H1 (cell line): ENCODE results near the gene SIGLEC7. TPM values are rescaled to one million over a fixed set of nuclear protein-coding genes. Genes with fewer than 3 reads are reported as not detected.

Experiments used
- CTCF ChIA-PET: fragments of 300-600 bp; sonication (Branson Sonifier 250); formaldehyde crosslinking; loops from one replicate; lab custom pipeline; 2021; ENCODE audit not compliant: partially characterized antibody; lab: Charles Lee
- POLR2A ChIA-PET: fragments of 300-600 bp; sonication (Branson Sonifier 250); formaldehyde crosslinking; loops from one replicate; lab custom pipeline; 2021; ENCODE audit warnings: inconsistent platforms; ENCODE audit not compliant: partially characterized antibody; lab: Charles Lee
- DNase-seq, 2 experiments: peaks; one replicate each; pipeline versions ENCODE4 v3.0.0 to v3.0.0-alpha.2; 2010 to 2022; ENCODE audit warnings: low spot score in 2 of 2, low read depth in 1 of 2, mixed read lengths in 1 of 2
- FAIRE-seq: peaks from 2 replicates; lab custom pipeline; 2011; peaks lifted over from hg19 to GRCh38; lab: Jason Lieb, UNC
- H2AFZ ChIP-seq: 2 replicates; pipeline ENCODE4 v1.8.1; 2012; ENCODE audit warnings: low read length, inconsistent platforms
- H2AK5ac ChIP-seq: 2 replicates; pipeline ENCODE4 v1.6.1; 2013; ENCODE audit warnings: low read depth, low read length
- H2BK120ac ChIP-seq: replicated peaks from 2 replicates; pipeline ENCODE3; 2013; ENCODE audit warnings: low read depth, low read length, inconsistent platforms
- H2BK12ac ChIP-seq: 2 replicates; pipeline ENCODE4 v1.6.1; 2013; ENCODE audit warnings: low read depth, low read length
- H2BK15ac ChIP-seq: 2 replicates; pipeline ENCODE4 v1.6.1; 2013; ENCODE audit warnings: low read length
- H2BK20ac ChIP-seq: 2 replicates; pipeline ENCODE4 v1.6.1; 2013; ENCODE audit warnings: low read length
- H2BK5ac ChIP-seq: 2 replicates; pipeline ENCODE4 v1.6.1; 2013; ENCODE audit warnings: low read depth, low read length
- H3K14ac ChIP-seq: 2 replicates; pipeline ENCODE4 v1.6.1; 2013; ENCODE audit warnings: inconsistent platforms; ENCODE audit not compliant: insufficient read length
- H3K18ac ChIP-seq: 2 replicates; pipeline ENCODE4 v1.6.1; 2013; ENCODE audit warnings: low read length; ENCODE audit errors: extremely low read depth
- H3K23ac ChIP-seq: 2 replicates; pipeline ENCODE4 v1.6.1; 2013; ENCODE audit warnings: inconsistent platforms; ENCODE audit not compliant: insufficient read length
- H3K23me2 ChIP-seq: 2 replicates; pipeline ENCODE4 v1.6.1; 2013; ENCODE audit warnings: low read depth, low read length
- H3K27ac ChIP-seq: 2 replicates; pipeline ENCODE4 v1.6.1; 2011; ENCODE audit warnings: low read depth, low read length, inconsistent platforms
- H3K27me3 ChIP-seq, 4 experiments: replicated peaks in 1 of 4; 1 replicate in 1 of 4; 2 replicates in 3 of 4; pipeline versions ENCODE4 v1.6.1 to v1.8.1; 2011 to 2013; ENCODE audit warnings: low read length in 3 of 4, mild to moderate bottlenecking in 3 of 4, inconsistent platforms in 2 of 4, mixed read lengths in 2 of 4, moderate library complexity in 1 of 4; ENCODE audit not compliant: control insufficient read depth in 3 of 4, insufficient read depth in 3 of 4; ENCODE audit errors: extremely low read depth in 1 of 4
- H3K36me3 ChIP-seq, 4 experiments: 2 replicates each; pipeline versions ENCODE4 v1.6.1 to v1.8.1; 2011 to 2013; ENCODE audit warnings: mild to moderate bottlenecking in 4 of 4, low read length in 3 of 4, moderate library complexity in 2 of 4, control low read depth in 1 of 4, inconsistent platforms in 1 of 4; ENCODE audit not compliant: insufficient read depth in 4 of 4, control insufficient read depth in 2 of 4
- H3K4ac ChIP-seq: replicated peaks from 2 replicates; pipeline ENCODE3; 2013; ENCODE audit warnings: low read length, low read depth, mixed read lengths, inconsistent platforms; ENCODE audit not compliant: insufficient read length
- H3K4me1 ChIP-seq, 4 experiments: replicated peaks in 1 of 4; 1 replicate in 1 of 4; 2 replicates in 3 of 4; pipeline versions ENCODE4 v1.6.1 to v1.8.1; 2011 to 2013; ENCODE audit warnings: low read length in 3 of 4, inconsistent platforms in 2 of 4, mixed read lengths in 1 of 4; ENCODE audit not compliant: insufficient read depth in 4 of 4, control insufficient read depth in 3 of 4
- H3K4me2 ChIP-seq, 2 experiments: 2 replicates each; pipeline versions ENCODE4 v1.6.1 to v1.8.1; 2011 to 2013; ENCODE audit warnings: low read depth in 2 of 2, low read length in 2 of 2, control low read depth in 1 of 2, inconsistent platforms in 1 of 2, mild to moderate bottlenecking in 1 of 2; ENCODE audit not compliant: insufficient read depth in 1 of 2
- H3K4me3 ChIP-seq, 4 experiments: fragments of 200-600, 300-600 bp in 1 of 4; sonication (generic), shearing (Covaris generic), sonication (Bioruptor Twin) in 1 of 4; 2 replicates each; pipeline versions ENCODE4 v1.5.1 to v1.8.1; 2011 to 2016; ENCODE audit warnings: low read length in 4 of 4, low read depth in 3 of 4, control low read depth in 2 of 4, inconsistent platforms in 2 of 4, mild to moderate bottlenecking in 2 of 4, mixed read lengths in 1 of 4, moderate library complexity in 1 of 4; ENCODE audit not compliant: insufficient read depth in 2 of 4; ENCODE audit errors: extremely low read depth in 1 of 4
- H3K56ac ChIP-seq: replicated peaks from 2 replicates; pipeline ENCODE3; 2013; ENCODE audit warnings: low read depth, mild to moderate bottlenecking, mixed read lengths, low read length, inconsistent platforms; ENCODE audit not compliant: insufficient read length
- H3K79me1 ChIP-seq: 2 replicates; pipeline ENCODE4 v1.6.1; 2013; ENCODE audit warnings: low read depth, low read length, control low read depth
- H3K79me2 ChIP-seq, 2 experiments: 2 replicates each; pipeline versions ENCODE4 v1.6.1 to v1.8.1; 2012 to 2013; ENCODE audit warnings: low read length in 2 of 2, mild to moderate bottlenecking in 2 of 2, inconsistent platforms in 1 of 2; ENCODE audit not compliant: insufficient read depth in 2 of 2, control insufficient read depth in 1 of 2
- H3K9ac ChIP-seq, 4 experiments: replicated peaks in 1 of 4; 1 replicate in 1 of 4; 2 replicates in 3 of 4; pipeline versions ENCODE4 v1.6.1 to v1.8.1; 2011 to 2013; ENCODE audit warnings: low read depth in 3 of 4, low read length in 3 of 4, control low read depth in 2 of 4, mild to moderate bottlenecking in 2 of 4, moderate library complexity in 2 of 4, inconsistent platforms in 1 of 4; ENCODE audit errors: extremely low read depth in 1 of 4
- H3K9me3 ChIP-seq, 2 experiments: 2 replicates each; pipeline versions ENCODE4 v1.6.1 to v1.8.1; 2012 to 2013; ENCODE audit warnings: mild to moderate bottlenecking in 2 of 2, moderate library complexity in 2 of 2, control low read depth in 1 of 2, inconsistent platforms in 1 of 2, low read depth in 1 of 2, low read length in 1 of 2, mixed read lengths in 1 of 2; ENCODE audit not compliant: insufficient read depth in 2 of 2
- H4K20me1 ChIP-seq, 2 experiments: replicated peaks in 1 of 2; 2 replicates each; pipeline versions ENCODE3 to v1.8.1; 2011 to 2013; ENCODE audit warnings: inconsistent platforms in 2 of 2, low read length in 2 of 2, mild to moderate bottlenecking in 1 of 2; ENCODE audit not compliant: insufficient read depth in 2 of 2, control insufficient read depth in 1 of 2
- H4K5ac ChIP-seq: 2 replicates; pipeline ENCODE4 v1.6.1; 2013; ENCODE audit warnings: low read length, low read depth, mixed read lengths, inconsistent platforms; ENCODE audit not compliant: insufficient read length
- H4K8ac ChIP-seq: 2 replicates; pipeline ENCODE4 v1.8.0; 2013; ENCODE audit warnings: mild to moderate bottlenecking, moderate library complexity, low read length, inconsistent platforms; ENCODE audit not compliant: insufficient read depth; ENCODE audit errors: extremely low read depth
- H4K91ac ChIP-seq: replicated peaks from 2 replicates; pipeline ENCODE3; 2013; ENCODE audit warnings: low read length, mixed read lengths, inconsistent platforms; ENCODE audit not compliant: insufficient read length
- ASH2L ChIP-seq: fragments of 200-600, 300-600 bp; sonication (generic); IDR thresholded peaks from one replicate; pipeline ENCODE4 v1.7.1; 2017; ENCODE audit warnings: low read length
- CEBPB ChIP-seq: IDR thresholded peaks from 2 replicates; pipeline ENCODE4 v1.6.1; 2012; ENCODE audit warnings: low read depth, low read length
- HDAC2 ChIP-seq, 2 experiments: fragments of 300-600 bp in 1 of 2; sonication (generic) in 1 of 2; IDR thresholded peaks; 2 replicates each; pipeline ENCODE4 v1.6.1; 2011 to 2012; ENCODE audit warnings: low read depth in 2 of 2, low read length in 2 of 2, mild to moderate bottlenecking in 2 of 2, moderate library complexity in 2 of 2, borderline replicate concordance in 1 of 2, inconsistent platforms in 1 of 2
- JUN ChIP-seq: IDR thresholded peaks from 2 replicates; pipeline ENCODE4 v1.6.1; 2011; ENCODE audit warnings: low read depth, mild to moderate bottlenecking, improper control_type of control experiment, low read length
- KDM5A ChIP-seq: fragments of 200-600 bp; IDR thresholded peaks from 2 replicates; pipeline ENCODE4 v1.7.1; 2012; ENCODE audit warnings: mild to moderate bottlenecking, low read length, inconsistent platforms, mixed read lengths
- MAFK ChIP-seq: IDR thresholded peaks from 2 replicates; pipeline ENCODE4 v1.6.1; 2012; ENCODE audit warnings: low read depth, mild to moderate bottlenecking, improper control_type of control experiment, low read length
- RBBP5 ChIP-seq: IDR thresholded peaks from 2 replicates; pipeline ENCODE4 v1.7.1; 2012; ENCODE audit warnings: low read depth, mild to moderate bottlenecking, inconsistent platforms, low read length, moderate library complexity, borderline replicate concordance
- RXRA ChIP-seq: IDR thresholded peaks from 2 replicates; pipeline ENCODE4 v1.6.1; 2011; ENCODE audit warnings: low read depth, mild to moderate bottlenecking, low read length, moderate library complexity; ENCODE audit not compliant: insufficient read depth
- SP1 ChIP-seq: IDR thresholded peaks from 2 replicates; pipeline ENCODE4 v1.6.1; 2011; ENCODE audit warnings: low read depth, low read length
- SRF ChIP-seq: IDR thresholded peaks from 2 replicates; pipeline ENCODE4 v1.6.1; 2011; ENCODE audit warnings: mild to moderate bottlenecking, low read depth, low read length, moderate library complexity
- SUZ12 ChIP-seq: fragments of 200-600 bp; sonication (generic); IDR thresholded peaks from 2 replicates; pipeline ENCODE4 v1.6.1; 2012; ENCODE audit warnings: mild to moderate bottlenecking, inconsistent platforms, low read length, moderate library complexity, mixed read lengths
- WGBS, 2 experiments: shearing (Covaris generic) in 1 of 2; methylation state at CpG; one replicate each; pipeline versions ENCODE4 v1.1.6 to v1.1.7; 2013 to 2015; ENCODE audit warnings: low lambda C conversion rate in 2 of 2, mixed read lengths in 2 of 2, inconsistent platforms in 1 of 2, low coverage in 1 of 2, missing lambda C conversion rate in 1 of 2; ENCODE audit not compliant: insufficient replicate concordance in 2 of 2, insufficient coverage in 1 of 2, insufficient read length in 1 of 2; ENCODE audit errors: extremely low coverage in 1 of 2, missing lambda C conversion rate in 1 of 2; 5-methylcytosine and 5-hydroxymethylcytosine counted together
- polyA plus RNA-seq, 7 experiments: library from polyadenylated mRNA; depleted of rRNA in 3 of 7; stranded (reverse) in 5 of 7; unstranded in 2 of 7; fragments of >200 nt in 5 of 7; fragments of 200-250 nt in 2 of 7; gene quantifications; 1 replicate in 5 of 7; 2 replicates in 1 of 7; 4 replicates in 1 of 7; pipeline versions ENCODE4 v1.2.1 to v1.2.3, GENCODE V29; 2011 to 2013; ENCODE audit warnings: missing spikeins in 2 of 7, mixed read lengths in 2 of 7
- total RNA-seq: library from RNA; stranded (reverse); fragmentation: NEBNext Ultra II Directional; extraction: Animal tissue kit (Norgen Biotek cat#: 25700); gene quantifications from 2 replicates; pipeline ENCODE4 v1.2.1, GENCODE V29; 2021
- TF ChIP-seq, protein P1 (sequence below): IDR thresholded peaks from 2 replicates; pipeline ENCODE4 v1.6.1; 2011; ENCODE audit warnings: low read length, improper control_type of control experiment

SIGLEC7 gene
- total and polyA plus RNA-seq, 2 of the 8 experiments (the other 6 are each of a cell fraction or from before 2014, with no cell fraction given): not detected

GRCh38 chr19:51168564-51169282 is 26.6 kb downstream of the SIGLEC7 start:
- Histone ChIP-seq H4K20me1 (no peaks in the 10 kb centered on the region), H2BK5ac (no peak overlapping the region), H3K36me3 (no peaks in the 10 kb centered on the region), H4K8ac (no peak overlapping the region), H2BK120ac (no peak overlapping the region), H3K4me2 (no peak overlapping the region), H3K27me3 (peaks cover 0 to 1% (median 0%) of the 10 kb centered on the region in 4 experiments; a peak in 3 of 7 replicates), H3K23ac (no peak overlapping the region), H3K14ac (no peak overlapping the region), H3K4me1 (no peaks in the 10 kb centered on the region), H4K5ac (no peak overlapping the region), H3K9me3 (peaks cover 7 to 13% of the 10 kb centered on the region in 2 experiments; a peak in 3 of 4 replicates), H4K91ac (no peak overlapping the region), H2AK5ac (no peak overlapping the region), H2BK12ac (no peak overlapping the region), H3K79me2 (no peaks in the 10 kb centered on the region), H3K23me2 (no peaks in the 10 kb centered on the region), H3K4me3 (no peak overlapping the region), H3K27ac (no peak overlapping the region), H3K56ac (no peak overlapping the region), H3K79me1 (no peaks in the 10 kb centered on the region), H2BK20ac (no peak overlapping the region), H3K4ac (no peak overlapping the region), H3K18ac (no peak overlapping the region), H2BK15ac (no peak overlapping the region), H3K9ac (no peak overlapping the region), H2AFZ (no peak overlapping the region)
- ChIA-PET POLR2A (no interaction called here), CTCF (interaction anchor here (0.6 to 4.5 kb wide), 16 partner anchors 11 to 299 kb away, joined by 3 to 34 read pairs (median 3); partner anchors contain the start of gene SIGLECL1)
- DNase-seq (no peak), FAIRE-seq (no peak)
- 84% methylated on average over 13 of the region's 13 CpGs; no CpG with 5 or more reads in 1 of the 2 experiments for WGBS, 2 experiments
- TF ChIP-seq HDAC2 (IDR thresholded peaks at IDR 0.05; ENCODE audit: borderline replicate concordance in 1 of 2, low read depth in 2 of 2, low read length in 2 of 2) (no peak), CEBPB (no peak), KDM5A (no peak), SRF (no peak), JUN (no peak), SP1 (no peak), SUZ12 (no peak), MAFK (no peak), ASH2L (no peak), RBBP5 (no peak), RXRA (no peak)
- TF ChIP-seq, protein P1, sequence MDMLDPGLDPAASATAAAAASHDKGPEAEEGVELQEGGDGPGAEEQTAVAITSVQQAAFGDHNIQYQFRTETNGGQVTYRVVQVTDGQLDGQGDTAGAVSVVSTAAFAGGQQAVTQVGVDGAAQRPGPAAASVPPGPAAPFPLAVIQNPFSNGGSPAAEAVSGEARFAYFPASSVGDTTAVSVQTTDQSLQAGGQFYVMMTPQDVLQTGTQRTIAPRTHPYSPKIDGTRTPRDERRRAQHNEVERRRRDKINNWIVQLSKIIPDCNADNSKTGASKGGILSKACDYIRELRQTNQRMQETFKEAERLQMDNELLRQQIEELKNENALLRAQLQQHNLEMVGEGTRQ: no peak
